OCI-LY3 (cell line): ENCODE data around the gene BICDL1.
A peak's percentile ranks its signal among the peaks of the same experiment; 100 is the strongest.

Experiments
- H2AFZ ChIP-seq: fragments of 200-600, 300-600 bp; shearing (Covaris generic); 2 replicates; pipeline ENCODE4 v1.6.0; 2014; ENCODE audit warnings: antibody characterized with exemption, low read depth, low read length
- H3K27ac ChIP-seq: fragments of 200-600, 300-600 bp; sonication (generic); 2 replicates; pipeline ENCODE4 v1.5.1; 2014; ENCODE audit warnings: mild to moderate bottlenecking, low read length, moderate library complexity, mixed read lengths
- H3K27me3 ChIP-seq: fragments of 200-600, 300-600 bp; sonication (generic); 2 replicates; pipeline ENCODE4 v1.6.1; 2014; ENCODE audit warnings: low read depth, low read length, mixed read lengths
- H3K36me3 ChIP-seq: fragments of 200-600, 300-600 bp; sonication (generic); replicated peaks from 2 replicates; pipeline ENCODE3; 2014; ENCODE audit warnings: low read depth, low read length, mixed read lengths
- H3K4me1 ChIP-seq: fragments of 300-600, 200-600 bp; sonication (generic); 2 replicates; pipeline ENCODE4 v1.6.1; 2014; ENCODE audit warnings: low read length, mixed read lengths
- H3K4me2 ChIP-seq: fragments of 200-600, 300-600 bp; sonication (generic); 2 replicates; pipeline ENCODE4 v1.6.1; 2014; ENCODE audit warnings: low read length, mixed read lengths
- H3K4me3 ChIP-seq: fragments of 300-600, 200-600 bp; sonication (generic); 2 replicates; pipeline ENCODE4 v1.5.1; 2014; ENCODE audit warnings: antibody characterized with exemption, mild to moderate bottlenecking, low read length, moderate library complexity
- H3K79me2 ChIP-seq: fragments of 300-600, 200-600 bp; shearing (Covaris generic); 2 replicates; pipeline ENCODE4 v1.6.1; 2014; ENCODE audit warnings: mild to moderate bottlenecking, low read length, mixed read lengths
- H3K9ac ChIP-seq: fragments of 300-600, 200-600 bp; shearing (Covaris generic); 2 replicates; pipeline ENCODE4 v1.6.0; 2014; ENCODE audit warnings: mild to moderate bottlenecking, low read length, moderate library complexity
- H3K9me3 ChIP-seq: fragments of 200-600, 300-600 bp; shearing (Covaris generic); 2 replicates; pipeline ENCODE4 v1.6.1; 2014; ENCODE audit warnings: low read length, mixed read lengths; ENCODE audit not compliant: insufficient read depth
- H4K20me1 ChIP-seq: fragments of 200-600, 300-600 bp; sonication (generic); 2 replicates; pipeline ENCODE4 v1.6.1; 2016; ENCODE audit warnings: low read length, mixed read lengths; ENCODE audit not compliant: insufficient read depth
- CTCF ChIP-seq: fragments of 200-600, 300-600 bp; sonication (generic); IDR thresholded peaks from 2 replicates; pipeline ENCODE4 v1.5.1; 2014; ENCODE audit warnings: antibody characterized with exemption, low read length, low read depth
- EZH2phosphoT487 ChIP-seq: fragments of 200-600 bp; shearing (Covaris generic); IDR thresholded peaks from 2 replicates; pipeline ENCODE4 v1.6.1; 2018; ENCODE audit warnings: antibody characterized with exemption, mixed run types, low read depth

The BICDL1 gene

GRCh38 chr12:120078868-120079267, 89.8 kb downstream of the BICDL1 start:
- Histone ChIP-seq H3K27me3 (no peaks in the 10 kb centered on the region), H3K4me3 (no peak overlapping the region), H3K27ac (no peak overlapping the region), H3K9ac (no peak overlapping the region), H3K79me2 (no peaks in the 10 kb centered on the region), H3K4me2 (no peak overlapping the region), H4K20me1 (no peaks in the 10 kb centered on the region), H3K4me1 (peaks cover 13% of the 10 kb centered on the region), H3K36me3 (peaks cover 6% of the 10 kb centered on the region), H2AFZ (no peak overlapping the region), H3K9me3 (no peaks in the 10 kb centered on the region)
- TF ChIP-seq EZH2phosphoT487 (no peak), CTCF (no peak)

- H3K27ac ChIP-seq = no peak overlapping the region
- H4K20me1 ChIP-seq = no peaks in the 10 kb centered on the region
- no peak overlapping the region for H2AFZ ChIP-seq
- no peaks in the 10 kb centered on the region for H3K79me2 ChIP-seq
- no peak overlapping the region for H3K9ac ChIP-seq
- no peaks in the 10 kb centered on the region for H3K27me3 ChIP-seq
- no peak overlapping the region for H3K4me3 ChIP-seq
- TF ChIP-seq CTCF (no peak), EZH2phosphoT487 (no peak)
- no peak overlapping the region for H3K4me2 ChIP-seq
- peaks cover 10% of the 10 kb centered on the region for H3K4me1 ChIP-seq
- peaks cover 6% of the 10 kb centered on the region for H3K36me3 ChIP-seq
- H3K9me3 ChIP-seq = no peaks in the 10 kb centered on the region
Observed at GRCh38 chr12:120079411-120080400, 90.7 kb downstream of the BICDL1 start.

- Histone ChIP-seq H3K36me3 (peaks cover 5% of the 10 kb centered on the region), H3K9me3 (no peaks in the 10 kb centered on the region), H3K27ac (no peak overlapping the region), H3K4me2 (no peak overlapping the region), H3K4me1 (peaks cover 4% of the 10 kb centered on the region; the same call in 1 of the 2 replicates), H3K4me3 (no peak overlapping the region), H4K20me1 (no peaks in the 10 kb centered on the region), H2AFZ (no peak overlapping the region), H3K9ac (no peak overlapping the region), H3K79me2 (no peaks in the 10 kb centered on the region), H3K27me3 (no peaks in the 10 kb centered on the region)
- TF ChIP-seq EZH2phosphoT487 = no peak
- TF ChIP-seq CTCF = no peak
Observed at GRCh38 chr12:120081641-120082040, 92.6 kb downstream of the BICDL1 start.

- Histone ChIP-seq H2AFZ (peak overlapping the region; percentile 62), H3K4me1 (peaks cover 12% of the 10 kb centered on the region), H3K27ac (no peak overlapping the region), H3K9me3 (no peaks in the 10 kb centered on the region), H3K27me3 (no peaks in the 10 kb centered on the region), H3K4me2 (peak overlapping the region; percentile 88), H3K9ac (peak overlapping the region; percentile 65; the same call in 1 of the 2 replicates), H3K79me2 (no peaks in the 10 kb centered on the region), H3K36me3 (peaks cover 9% of the 10 kb centered on the region), H4K20me1 (no peaks in the 10 kb centered on the region), H3K4me3 (peak overlapping the region; percentile 76)
- TF ChIP-seq CTCF (no peak), EZH2phosphoT487 (no peak)
Observed at GRCh38 chr12:120085920-120086645, 97.0 kb downstream of the BICDL1 start.
